HepG2 (cell line): ENCODE measurements around the gene CCDC192. TPM values are rescaled to one million over a fixed set of nuclear protein-coding genes. Genes with fewer than 3 reads are reported as not detected.

Source experiments
- ATAC-seq: fragments of 200-7000 bp; cut with Tn5 transposase; 3 replicates; pipeline ENCODE4 v1.9.1; 2020; ENCODE audit warnings: mild to moderate bottlenecking, moderate library complexity
- BruUV-seq: library from RNA; stranded (reverse); fragments of 400-500 nt; replicated peaks from 2 replicates; lab custom pipeline; 2021; lab: Mats Ljungman, UMichigan
- CTCF ChIA-PET: fragments of 300-600 bp; formaldehyde crosslinking; extraction: SDS; loops from one replicate; lab custom pipeline; 2021; ENCODE audit warnings: low total read pairs, inconsistent platforms, low intra/inter-chr PET ratio; lab: Yijun Ruan, JAX
- POLR2A ChIA-PET: fragments of 350-600 bp; sonication (Branson Sonifier 250); formaldehyde crosslinking; loops from one replicate; lab custom pipeline; 2020; ENCODE audit warnings: antibody characterized with exemption, inconsistent platforms; lab: Yijun Ruan, JAX
- DNase-seq: peaks from one replicate; pipeline ENCODE4 v3.0.0-alpha.2; 2015; ENCODE audit warnings: low spot score
- FAIRE-seq: peaks from 3 replicates; lab custom pipeline; 2011; peaks lifted over from hg19 to GRCh38; lab: Jason Lieb, UNC
- H2AFZ ChIP-seq: one replicate; pipeline ENCODE4 v1.6.1; 2011; ENCODE audit warnings: low read length, inconsistent platforms
- H3K27ac ChIP-seq: fragments of 300-600 bp; 3 replicates; pipeline ENCODE4 v1.8.0; 2011; ENCODE audit warnings: mixed run types, mild to moderate bottlenecking, mixed read lengths, low read length, inconsistent platforms; ENCODE audit not compliant: insufficient read depth; ENCODE audit errors: extremely low read length
- H3K27me3 ChIP-seq, 2 experiments: fragments of 200-600 bp in 1 of 2; 2 replicates in 1 of 2; 3 replicates in 1 of 2; pipeline versions ENCODE4 v1.6.0 to v1.8.0; 2011; ENCODE audit warnings: low read length in 2 of 2, mild to moderate bottlenecking in 2 of 2, moderate library complexity in 2 of 2, inconsistent platforms in 1 of 2; ENCODE audit not compliant: insufficient read depth in 2 of 2, control insufficient read depth in 1 of 2
- H3K36me3 ChIP-seq, 2 experiments: fragments of 200-600 bp in 1 of 2; replicated peaks in 1 of 2; 2 replicates in 1 of 2; 3 replicates in 1 of 2; pipeline versions ENCODE4 v1.5.1 to v1.8.0; 2011; ENCODE audit warnings: low read length in 2 of 2, inconsistent platforms in 1 of 2; ENCODE audit not compliant: insufficient read depth in 2 of 2, control insufficient read depth in 1 of 2
- H3K4me1 ChIP-seq: 2 replicates; pipeline ENCODE4 v1.5.1; 2012; ENCODE audit warnings: low read length, inconsistent platforms; ENCODE audit not compliant: insufficient read depth
- H3K4me2 ChIP-seq: 2 replicates; pipeline ENCODE4 v1.6.0; 2011; ENCODE audit warnings: low read depth, low read length, inconsistent platforms
- H3K4me3 ChIP-seq, 3 experiments: fragments of 200-600 bp in 1 of 3; sonication (generic), shearing (Covaris generic) in 1 of 3; replicated peaks in 1 of 3; 2 replicates each; pipeline ENCODE4 v1.5.1; 2011 to 2016; ENCODE audit warnings: low read length in 3 of 3, inconsistent platforms in 2 of 3, low read depth in 2 of 3, mild to moderate bottlenecking in 2 of 3, control low read depth in 1 of 3, mixed read lengths in 1 of 3; ENCODE audit not compliant: insufficient read depth in 1 of 3
- H3K79me2 ChIP-seq: one replicate; pipeline ENCODE4 v1.6.1; 2011; ENCODE audit warnings: low read length, inconsistent platforms; ENCODE audit not compliant: insufficient read depth
- H3K9ac ChIP-seq: 2 replicates; pipeline ENCODE4 v1.6.0; 2011; ENCODE audit warnings: mild to moderate bottlenecking, low read depth, low read length, inconsistent platforms; ENCODE audit not compliant: insufficient read depth
- H3K9me3 ChIP-seq: 2 replicates; pipeline ENCODE4 v1.5.1; 2012; ENCODE audit warnings: mild to moderate bottlenecking, low read length
- H4K20me1 ChIP-seq: 2 replicates; pipeline ENCODE4 v1.6.0; 2011; ENCODE audit warnings: inconsistent platforms, mild to moderate bottlenecking, low read length, moderate library complexity; ENCODE audit not compliant: insufficient read depth
- MXD1 ChIP-seq: sonication (generic); formaldehyde crosslinking; IDR thresholded peaks from 2 replicates; pipeline ENCODE4 v1.4.0; 2020; ENCODE audit warnings: mild to moderate bottlenecking, missing genetic modification reagents
- NFRKB ChIP-seq: fragments of 450-650 bp; IDR thresholded peaks from 2 replicates; pipeline ENCODE4 v1.6.1; 2017
- NR1H2 ChIP-seq: sonication (generic); formaldehyde crosslinking; IDR thresholded peaks from 2 replicates; pipeline ENCODE4 v1.8.1; 2022; ENCODE audit warnings: low read depth, missing genetic modification reagents, borderline replicate concordance
- PAXIP1 ChIP-seq: sonication (generic); formaldehyde crosslinking; conservative IDR thresholded peaks from 2 replicates; pipeline ENCODE4 v1.4.0; 2020; ENCODE audit warnings: mild to moderate bottlenecking, missing genetic modification reagents, moderate library complexity
- RAD21 ChIP-seq: fragments of 450-650 bp; formaldehyde crosslinking; IDR thresholded peaks from 2 replicates; pipeline ENCODE4 v1.5.0; 2020; ENCODE audit warnings: mild to moderate bottlenecking
- SKIL ChIP-seq: sonication (generic); formaldehyde crosslinking; IDR thresholded peaks from 2 replicates; pipeline ENCODE4 v1.8.0; 2022; ENCODE audit warnings: missing genetic modification reagents, mild to moderate bottlenecking, moderate library complexity, borderline replicate concordance
- SMARCE1 ChIP-seq: fragments of 450-650 bp; IDR thresholded peaks from 2 replicates; pipeline ENCODE4 v1.6.1; 2017; ENCODE audit warnings: borderline replicate concordance
- SP2 ChIP-seq: sonication (generic); formaldehyde crosslinking; IDR thresholded peaks from 2 replicates; pipeline ENCODE4 v1.5.1; 2020; ENCODE audit warnings: mild to moderate bottlenecking, missing genetic modification reagents
- TRIM22 ChIP-seq: fragments of 450-650 bp; IDR thresholded peaks from 2 replicates; pipeline ENCODE4 v1.6.1; 2017
- ZBTB34 ChIP-seq: sonication (generic); formaldehyde crosslinking; IDR thresholded peaks from 2 replicates; pipeline ENCODE4 v1.8.0; 2022; ENCODE audit warnings: mild to moderate bottlenecking, missing genetic modification reagents
- ZBTB49 ChIP-seq: sonication (generic); formaldehyde crosslinking; IDR thresholded peaks from 2 replicates; pipeline ENCODE4 v1.4.0; 2020; ENCODE audit warnings: missing genetic modification reagents, borderline replicate concordance
- ZMYM3 ChIP-seq: sonication (generic); formaldehyde crosslinking; IDR thresholded peaks from 2 replicates; pipeline ENCODE4 v1.5.1; 2020; ENCODE audit warnings: mild to moderate bottlenecking, missing genetic modification reagents
- ZNF747 ChIP-seq: sonication (generic); formaldehyde crosslinking; IDR thresholded peaks from 2 replicates; pipeline ENCODE4 v1.8.1; 2023; ENCODE audit warnings: missing genetic modification reagents, mild to moderate bottlenecking, borderline replicate concordance
- WGBS: methylation state at CpG from one replicate; pipeline ENCODE4 v1.1.6; 2017; ENCODE audit warnings: low lambda C conversion rate; 5-methylcytosine and 5-hydroxymethylcytosine counted together
- in situ Hi-C: cut with HindIII; loops from 2 replicates; pipeline ENCODE4 v1.10.0; 2017; ENCODE audit warnings: low pct_unique_long_range_greater_than_20kb; ENCODE audit not compliant: extremely low pct_ligation_motif_present
- intact Hi-C: fragments of 100-400 bp; cut with micrococcal nuclease; formaldehyde crosslinking; loops from one replicate; pipeline ENCODE4 v1.10.0; 2022; ENCODE audit not compliant: unreplicated experiment
- polyA plus RNA-seq, 8 experiments: library from polyadenylated mRNA; depleted of rRNA in 3 of 8; stranded (reverse) in 7 of 8; unstranded in 1 of 8; fragments of >200 nt; fragmentation: Illumina TruSeq in 4 of 8; extraction: Trizol in 4 of 8; gene quantifications; 2 replicates each; pipeline versions ENCODE4 v1.2.1 to v1.2.3, GENCODE V29; 2011 to 2016; ENCODE audit warnings: low read depth in 4 of 8, missing spikeins in 1 of 8, mixed read lengths in 1 of 8; ENCODE audit not compliant: insufficient read depth in 1 of 8
- total RNA-seq, 5 experiments: library from RNA; depleted of rRNA; stranded (reverse); fragments of >200 nt; fragmentation: Illumina TruSeq; extraction: Trizol; gene quantifications; 2 replicates each; pipeline ENCODE4 v1.2.3, GENCODE V29; 2016; ENCODE audit warnings: low read depth in 1 of 5

The CCDC192 gene
- total and polyA plus RNA-seq, 2 of the 13 experiments (the other 11 are each of a cell fraction or from before 2014, with no cell fraction given), result not detected

GRCh38 chr5:127909821-127910220 lies 206.6 kb downstream of the CCDC192 start:
- Histone ChIP-seq H3K4me1 (peaks cover 6% of the 10 kb centered on the region; the same call in 1 of the 2 replicates), H4K20me1 (no peaks in the 10 kb centered on the region), H3K79me2 (no peaks in the 10 kb centered on the region), H3K9me3 (no peaks in the 10 kb centered on the region), H3K27me3 (no peaks in the 10 kb centered on the region), H3K4me3 (no peak overlapping the region), H3K9ac (no peak overlapping the region), H3K36me3 (no peaks in the 10 kb centered on the region), H3K27ac (no peak overlapping the region), H3K4me2 (no peak overlapping the region), H2AFZ (no peak overlapping the region)
- 0% methylated on average over 1 of the region's 1 CpG for WGBS
- ChIA-PET POLR2A (no interaction called here), CTCF (interaction anchor here (0.7 kb wide), 1 partner anchor 67 kb away, joined by 3 read pairs; no protein-coding TSS in a partner anchor)
- no TSS peak for BruUV-seq
- intact Hi-C loops, result loop anchor here (5.0 kb wide), 2 partner anchors 67 to 172 kb away; partner anchors contain the start of gene SLC12A2
- no peak for FAIRE-seq
- no peak for ATAC-seq
- in situ Hi-C loops, result no loop called here
- DNase-seq, result no peak
- TF ChIP-seq ZMYM3 (CRISPR knock-in tag) (no peak), RAD21 (CRISPR knock-in tag) (no peak), ZNF747 (CRISPR knock-in tag) (no peak), MXD1 (CRISPR knock-in tag) (no peak), ZBTB49 (CRISPR knock-in tag) (no peak), SKIL (CRISPR knock-in tag) (no peak), NFRKB (no peak), ZBTB34 (no peak), PAXIP1 (CRISPR knock-in tag) (no peak), TRIM22 (no peak), SP2 (no peak), NR1H2 (no peak), SMARCE1 (no peak)
